ENCODE data around the gene GLG1. TPM values are rescaled to one million over a fixed set of nuclear protein-coding genes. Genes with fewer than 3 reads are reported as not detected.

Gene GLG1
- total RNA-seq, 3 donors from 2014 or later (not counting 1 experiment from before 2014, with no cell fraction given): 184 to 225 (median 188) TPM

DNA sequence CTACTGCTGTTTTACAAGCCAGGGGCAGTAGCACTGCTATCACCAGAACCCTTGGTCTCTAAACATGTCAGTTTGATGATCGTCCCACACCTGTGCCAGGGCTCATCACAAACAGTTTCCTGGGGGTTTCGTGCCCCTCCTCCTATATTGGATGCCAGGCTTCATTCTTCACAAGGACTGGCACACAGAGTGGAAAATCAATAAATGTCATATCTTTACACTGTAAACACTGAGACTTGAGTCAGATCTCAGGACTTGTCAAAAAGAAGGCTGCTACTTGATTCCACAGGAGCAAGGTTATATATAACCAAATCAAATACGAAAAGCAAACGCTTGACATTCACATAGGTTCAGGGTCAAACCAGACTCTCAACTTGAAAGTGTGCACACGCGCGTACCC is 146.4 kb downstream of the GLG1 start:
- Histone ChIP-seq H3K4me1 (ENCODE audit: control insufficient read depth, insufficient read depth, low read length) (no peaks in the 10 kb centered on the region), H3K27ac (ENCODE audit: low read length) (no peak overlapping the region), H3K36me3 (ENCODE audit: control insufficient read depth, insufficient read depth, low read length) (peaks cover 80% of the 10 kb centered on the region), H3K4me3 (ENCODE audit: low read length) (no peak overlapping the region), H3K9me3 (ENCODE audit: control insufficient read depth, insufficient read depth, low read length) (no peaks in the 10 kb centered on the region), H3K27me3 (ENCODE audit: control insufficient read depth, insufficient read depth, low read length) (no peaks in the 10 kb centered on the region)
- H3K27ac Mint-ChIP-seq: no peak overlapping the region
- no peak for ATAC-seq
- H3K4me3 Mint-ChIP-seq: no peak overlapping the region
- no peaks in the 10 kb centered on the region for H3K9me3 Mint-ChIP-seq
- H3K36me3 Mint-ChIP-seq: peaks cover 7% of the 10 kb centered on the region
- TF ChIP-seq, protein P1, sequence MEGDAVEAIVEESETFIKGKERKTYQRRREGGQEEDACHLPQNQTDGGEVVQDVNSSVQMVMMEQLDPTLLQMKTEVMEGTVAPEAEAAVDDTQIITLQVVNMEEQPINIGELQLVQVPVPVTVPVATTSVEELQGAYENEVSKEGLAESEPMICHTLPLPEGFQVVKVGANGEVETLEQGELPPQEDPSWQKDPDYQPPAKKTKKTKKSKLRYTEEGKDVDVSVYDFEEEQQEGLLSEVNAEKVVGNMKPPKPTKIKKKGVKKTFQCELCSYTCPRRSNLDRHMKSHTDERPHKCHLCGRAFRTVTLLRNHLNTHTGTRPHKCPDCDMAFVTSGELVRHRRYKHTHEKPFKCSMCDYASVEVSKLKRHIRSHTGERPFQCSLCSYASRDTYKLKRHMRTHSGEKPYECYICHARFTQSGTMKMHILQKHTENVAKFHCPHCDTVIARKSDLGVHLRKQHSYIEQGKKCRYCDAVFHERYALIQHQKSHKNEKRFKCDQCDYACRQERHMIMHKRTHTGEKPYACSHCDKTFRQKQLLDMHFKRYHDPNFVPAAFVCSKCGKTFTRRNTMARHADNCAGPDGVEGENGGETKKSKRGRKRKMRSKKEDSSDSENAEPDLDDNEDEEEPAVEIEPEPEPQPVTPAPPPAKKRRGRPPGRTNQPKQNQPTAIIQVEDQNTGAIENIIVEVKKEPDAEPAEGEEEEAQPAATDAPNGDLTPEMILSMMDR (IDR thresholded peaks at IDR 0.05): no peak
- intact Hi-C loops (cut with micrococcal nuclease): no loop called here
- H3K27me3 Mint-ChIP-seq (ENCODE audit: low read depth in 2 of 2): no peaks in the 10 kb centered on the region
- H3K4me1 Mint-ChIP-seq: no peaks in the 10 kb centered on the region
- 96% methylated on average over 7 of the region's 7 CpGs for WGBS (ENCODE audit: insufficient coverage)
- no peak for DNase-seq

DNA sequence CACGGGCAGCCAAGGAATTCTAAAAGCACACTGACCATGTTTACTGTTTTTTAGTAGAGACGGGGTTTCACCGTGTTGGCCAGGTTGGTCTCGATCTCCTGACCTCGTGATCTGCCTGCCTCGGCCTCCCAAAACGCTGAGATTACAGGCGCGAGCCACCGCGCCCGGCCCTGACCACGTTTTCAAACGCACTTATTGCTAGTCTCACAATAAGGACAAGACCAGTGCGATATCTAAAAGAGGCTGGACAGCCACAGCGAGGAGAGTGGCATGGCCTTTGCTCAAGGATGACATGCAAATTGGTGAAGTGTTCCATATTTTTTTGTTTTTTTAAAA is 150.7 kb downstream of the GLG1 start:
- Mint-ChIP-seq H3K27me3 (ENCODE audit: low read depth in 2 of 2) (no peaks in the 10 kb centered on the region), H3K27ac (peak overlapping the region in 1 of 2 donors; percentile 59), H3K4me3 (no peak overlapping the region), H3K36me3 (peaks cover 28% of the 10 kb centered on the region), H3K4me1 (peaks cover 0 to 4% of the 10 kb centered on the region in 2 donors), H3K9me3 (no peaks in the 10 kb centered on the region)
- Histone ChIP-seq H3K36me3 (ENCODE audit: control insufficient read depth, insufficient read depth, low read length) (peaks cover 70% of the 10 kb centered on the region), H3K4me3 (ENCODE audit: low read length) (no peak overlapping the region), H3K9me3 (ENCODE audit: control insufficient read depth, insufficient read depth, low read length) (no peaks in the 10 kb centered on the region), H3K4me1 (ENCODE audit: control insufficient read depth, insufficient read depth, low read length) (no peaks in the 10 kb centered on the region), H3K27me3 (ENCODE audit: control insufficient read depth, insufficient read depth, low read length) (no peaks in the 10 kb centered on the region), H3K27ac (ENCODE audit: low read length) (no peak overlapping the region)
- intact Hi-C loops (cut with micrococcal nuclease): no loop called here
- no peak for DNase-seq
- TF ChIP-seq, protein P1 (IDR thresholded peaks at IDR 0.05): no peak
- WGBS (ENCODE audit: insufficient coverage): 93% methylated on average over 16 of the region's 16 CpGs
- ATAC-seq: no peak

DNA sequence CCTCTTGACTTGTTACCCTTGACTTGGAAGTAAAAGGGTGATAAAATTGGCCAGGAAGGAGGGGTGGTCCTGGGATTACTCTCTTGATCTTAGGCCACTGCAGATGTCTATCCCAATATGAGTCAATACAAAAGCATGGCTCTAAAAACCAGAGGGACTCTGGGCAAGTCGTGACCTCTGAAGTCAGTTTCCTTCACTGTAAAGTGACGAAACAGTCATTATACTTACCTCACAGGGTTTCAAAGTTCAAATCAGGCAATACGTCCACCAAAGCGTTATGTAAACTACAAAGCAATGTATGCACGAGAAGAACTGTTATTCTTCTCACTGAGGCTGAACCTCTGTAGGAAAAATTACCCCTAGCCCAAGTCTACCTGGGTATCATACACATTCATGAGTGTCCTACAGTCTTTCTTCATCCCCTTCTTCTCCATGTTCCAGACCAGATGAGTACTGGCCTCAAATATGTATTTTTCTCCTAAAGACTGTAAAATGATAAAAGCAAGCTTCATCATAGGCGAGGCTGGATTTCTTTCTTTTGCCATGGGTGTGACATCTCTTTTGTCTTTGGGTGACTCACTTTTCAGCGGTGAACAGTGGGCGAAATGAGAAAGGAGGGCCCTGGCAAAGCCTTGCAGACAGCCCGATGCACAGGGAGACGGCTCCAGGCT is 151.2 kb downstream of the GLG1 start:
- intact Hi-C loops (cut with micrococcal nuclease): no loop called here
- Histone ChIP-seq H3K27ac (ENCODE audit: low read length) (no peak overlapping the region), H3K9me3 (ENCODE audit: control insufficient read depth, insufficient read depth, low read length) (no peaks in the 10 kb centered on the region), H3K27me3 (ENCODE audit: control insufficient read depth, insufficient read depth, low read length) (no peaks in the 10 kb centered on the region), H3K4me1 (ENCODE audit: control insufficient read depth, insufficient read depth, low read length) (no peaks in the 10 kb centered on the region), H3K36me3 (ENCODE audit: control insufficient read depth, insufficient read depth, low read length) (peaks cover 71% of the 10 kb centered on the region), H3K4me3 (ENCODE audit: low read length) (no peak overlapping the region)
- Mint-ChIP-seq H3K4me3 (no peak overlapping the region), H3K36me3 (peaks cover 28% of the 10 kb centered on the region), H3K4me1 (peaks cover 0 to 4% of the 10 kb centered on the region in 2 donors), H3K27ac (peak overlapping the region in 1 of 2 donors; percentile 59), H3K9me3 (no peaks in the 10 kb centered on the region), H3K27me3 (ENCODE audit: low read depth in 2 of 2) (no peaks in the 10 kb centered on the region)
- ATAC-seq (no peak), DNase-seq (no peak)
- WGBS (ENCODE audit: insufficient coverage): 97% methylated on average over 10 of the region's 10 CpGs
- TF ChIP-seq, protein P1 (IDR thresholded peaks at IDR 0.05): no peak

DNA sequence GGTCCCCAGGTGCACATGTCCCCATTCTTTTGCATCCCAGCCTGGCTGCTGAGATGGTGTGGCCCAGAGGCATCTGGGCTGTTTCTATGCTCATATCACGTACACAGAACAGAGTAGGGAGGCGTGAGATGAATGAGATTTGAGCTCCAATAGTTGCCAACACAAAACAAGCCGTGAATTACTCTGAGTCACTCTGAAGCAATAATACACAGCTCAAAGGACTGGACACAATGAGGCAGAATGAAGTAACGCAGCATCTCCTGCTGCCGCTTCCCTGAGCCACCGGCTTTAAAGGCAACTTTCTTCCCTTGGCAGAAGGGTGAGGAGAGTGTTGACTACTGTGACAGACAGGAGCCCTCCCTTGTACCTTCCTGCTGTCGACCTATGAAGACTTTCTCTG is 151.7 kb downstream of the GLG1 start:
- H3K9me3 ChIP-seq (ENCODE audit: control insufficient read depth, insufficient read depth, low read length): no peaks in the 10 kb centered on the region
- DNase-seq: no peak
- Mint-ChIP-seq H3K9me3 (no peaks in the 10 kb centered on the region), H3K36me3 (peaks cover 28% of the 10 kb centered on the region), H3K27ac (peak overlapping the region in 1 of 2 donors; percentile 59), H3K27me3 (ENCODE audit: low read depth in 2 of 2) (no peaks in the 10 kb centered on the region), H3K4me1 (peaks cover 0 to 4% of the 10 kb centered on the region in 2 donors), H3K4me3 (no peak overlapping the region)
- TF ChIP-seq, protein P1 (IDR thresholded peaks at IDR 0.05): no peak
- no peak overlapping the region for H3K27ac ChIP-seq (ENCODE audit: low read length)
- intact Hi-C loops (cut with micrococcal nuclease): no loop called here
- H3K27me3 ChIP-seq (ENCODE audit: control insufficient read depth, insufficient read depth, low read length): no peaks in the 10 kb centered on the region
- peaks cover 66% of the 10 kb centered on the region for H3K36me3 ChIP-seq (ENCODE audit: control insufficient read depth, insufficient read depth, low read length)
- 93% methylated on average over 7 of the region's 7 CpGs for WGBS (ENCODE audit: insufficient coverage)
- no peaks in the 10 kb centered on the region for H3K4me1 ChIP-seq (ENCODE audit: control insufficient read depth, insufficient read depth, low read length)
- no peak for ATAC-seq
- H3K4me3 ChIP-seq (ENCODE audit: low read length): no peak overlapping the region

All from natural killer cell (primary cell).